OCI-LY1 (cell line): Measurements from ENCODE around the gene MACF1.

Source experiments
- H2AFZ ChIP-seq: fragments of 200-600 bp; sonication (generic), shearing (Covaris generic); 2 replicates; pipeline ENCODE4 v1.6.0; 2014; ENCODE audit warnings: antibody characterized with exemption, mild to moderate bottlenecking, low read length
- H3F3A ChIP-seq: fragments of 200-600 bp; sonication (generic), shearing (Covaris generic); 2 replicates; pipeline ENCODE4 v1.6.0; 2014; ENCODE audit warnings: mild to moderate bottlenecking, antibody characterized with exemption, low read length, moderate library complexity; ENCODE audit not compliant: insufficient read depth
- H3K27ac ChIP-seq: fragments of 200-600 bp; sonication (generic); 2 replicates; pipeline ENCODE4 v1.5.1; 2014; ENCODE audit warnings: low read length, mixed run types, mild to moderate bottlenecking, low read depth; ENCODE audit not compliant: poor library complexity, severe bottlenecking
- H3K27me3 ChIP-seq: fragments of 200-600 bp; sonication (generic); 2 replicates; pipeline ENCODE4 v1.6.0; 2014; ENCODE audit warnings: antibody characterized with exemption, mild to moderate bottlenecking, low read length, moderate library complexity; ENCODE audit not compliant: insufficient read depth
- H3K36me3 ChIP-seq: fragments of 200-600 bp; sonication (generic); 2 replicates; pipeline ENCODE4 v1.6.1; 2014; ENCODE audit warnings: mild to moderate bottlenecking, antibody characterized with exemption, low read length, moderate library complexity, mixed read lengths; ENCODE audit not compliant: insufficient read depth
- H3K4me1 ChIP-seq: fragments of 200-600 bp; sonication (generic); 2 replicates; pipeline ENCODE4 v1.5.1; 2014; ENCODE audit warnings: mild to moderate bottlenecking, low read length, moderate library complexity; ENCODE audit not compliant: insufficient read depth, severe bottlenecking
- H3K4me2 ChIP-seq: fragments of 200-600 bp; sonication (generic), shearing (Covaris generic); 2 replicates; pipeline ENCODE4 v1.6.1; 2014; ENCODE audit warnings: low read length
- H3K4me3 ChIP-seq: fragments of 200-600 bp; sonication (generic); 2 replicates; pipeline ENCODE4 v1.5.1; 2014; ENCODE audit warnings: low read length, low read depth, mild to moderate bottlenecking, mixed read lengths; ENCODE audit not compliant: poor library complexity, severe bottlenecking
- H3K79me2 ChIP-seq: fragments of 200-600 bp; shearing (Covaris generic); 2 replicates; pipeline ENCODE4 v1.6.1; 2016; ENCODE audit warnings: mixed run types, low read length, mixed read lengths; ENCODE audit not compliant: insufficient read depth
- H3K9ac ChIP-seq: fragments of 200-600 bp; sonication (generic), shearing (Covaris generic); 2 replicates; pipeline ENCODE4 v1.6.1; 2014; ENCODE audit warnings: mild to moderate bottlenecking, low read length, mixed read lengths
- H3K9me2 ChIP-seq: fragments of 200-600 bp; sonication (generic), shearing (Covaris generic); 2 replicates; pipeline ENCODE4 v1.6.1; 2014; ENCODE audit warnings: low read depth, mild to moderate bottlenecking, low read length, mixed read lengths
- H3K9me3 ChIP-seq: fragments of 200-600 bp; shearing (Covaris generic); 2 replicates; pipeline ENCODE4 v1.6.1; 2014; ENCODE audit warnings: low read length, mixed read lengths
- H4K20me1 ChIP-seq: fragments of 200-600 bp; sonication (generic), shearing (Covaris generic); 2 replicates; pipeline ENCODE4 v1.6.0; 2016; ENCODE audit warnings: mild to moderate bottlenecking, low read length; ENCODE audit not compliant: insufficient read depth
- EZH2 ChIP-seq: fragments of 200-600 bp; sonication (generic), shearing (Covaris generic); IDR thresholded peaks from 2 replicates; pipeline ENCODE4 v1.8.0; 2017; ENCODE audit warnings: borderline replicate concordance, mixed run types, mild to moderate bottlenecking, antibody characterized with exemption, low read length, moderate library complexity, mixed read lengths
- TF ChIP-seq, protein P1 (sequence below): fragments of 200-600 bp; sonication (generic), shearing (Covaris generic); IDR thresholded peaks from 2 replicates; pipeline ENCODE4 v1.5.1; 2017; ENCODE audit warnings: mild to moderate bottlenecking, antibody characterized with exemption, low read length, moderate library complexity, mixed read lengths

MACF1 gene

DNA sequence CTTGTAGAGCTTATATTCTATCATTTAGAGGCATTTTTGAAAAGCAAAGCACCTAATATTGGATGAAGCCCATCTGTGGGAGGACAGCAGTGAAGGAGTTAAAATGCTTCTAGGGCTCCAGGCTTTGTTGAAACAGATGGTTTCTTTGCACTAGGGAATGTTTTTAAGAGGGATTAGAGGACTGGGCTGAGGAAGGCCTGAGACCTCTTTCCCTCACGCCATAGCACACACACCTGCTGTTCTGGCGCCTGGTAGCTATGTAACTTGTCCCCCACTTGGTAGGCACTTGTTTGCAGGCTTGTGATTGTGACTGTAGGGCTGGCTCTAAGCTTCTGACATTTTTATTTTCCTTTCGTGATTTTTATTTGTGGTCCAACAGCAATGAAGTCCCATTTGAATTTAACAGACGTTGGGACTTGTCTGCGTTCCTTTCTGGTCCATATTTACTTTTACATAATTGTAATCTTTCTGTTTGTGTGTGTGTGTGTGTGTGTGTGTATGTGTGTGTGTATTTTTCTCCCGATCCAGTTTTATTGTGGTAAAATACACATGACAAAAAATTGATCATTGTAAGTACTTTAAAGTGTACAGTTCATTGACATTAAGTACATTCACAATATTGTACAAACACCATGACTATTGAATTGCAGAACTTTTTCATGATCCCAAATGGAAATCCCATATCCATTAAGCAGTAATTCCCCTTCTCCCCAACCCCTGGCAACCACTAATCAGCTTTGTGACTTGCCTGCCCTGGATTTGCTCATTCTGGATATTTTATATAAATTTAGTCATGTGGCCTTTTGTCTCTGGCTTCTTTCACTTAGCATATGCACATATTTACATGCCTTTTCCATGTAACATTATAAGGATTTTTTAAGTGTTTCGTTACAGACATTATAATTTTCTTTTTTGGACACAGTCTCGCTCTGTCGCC, 33.5 kb upstream of the MACF1 start:
- no peak overlapping the region for H3K27ac ChIP-seq
- H3K4me3 ChIP-seq: no peak overlapping the region

GRCh38 chr1:39173119-39173994, 31.1 kb upstream of the MACF1 start:
- Histone ChIP-seq H3K4me2 (no peak overlapping the region), H3K9me3 (no peaks in the 10 kb centered on the region), H3K9me2 (no peaks in the 10 kb centered on the region), H3K4me3 (no peak overlapping the region), H3K36me3 (no peaks in the 10 kb centered on the region), H3F3A (no peaks in the 10 kb centered on the region), H3K79me2 (no peaks in the 10 kb centered on the region), H3K9ac (no peak overlapping the region), H2AFZ (no peak overlapping the region), H3K27ac (no peak overlapping the region), H3K27me3 (no peaks in the 10 kb centered on the region), H3K4me1 (no peaks in the 10 kb centered on the region), H4K20me1 (no peaks in the 10 kb centered on the region)
- TF ChIP-seq, protein P1, sequence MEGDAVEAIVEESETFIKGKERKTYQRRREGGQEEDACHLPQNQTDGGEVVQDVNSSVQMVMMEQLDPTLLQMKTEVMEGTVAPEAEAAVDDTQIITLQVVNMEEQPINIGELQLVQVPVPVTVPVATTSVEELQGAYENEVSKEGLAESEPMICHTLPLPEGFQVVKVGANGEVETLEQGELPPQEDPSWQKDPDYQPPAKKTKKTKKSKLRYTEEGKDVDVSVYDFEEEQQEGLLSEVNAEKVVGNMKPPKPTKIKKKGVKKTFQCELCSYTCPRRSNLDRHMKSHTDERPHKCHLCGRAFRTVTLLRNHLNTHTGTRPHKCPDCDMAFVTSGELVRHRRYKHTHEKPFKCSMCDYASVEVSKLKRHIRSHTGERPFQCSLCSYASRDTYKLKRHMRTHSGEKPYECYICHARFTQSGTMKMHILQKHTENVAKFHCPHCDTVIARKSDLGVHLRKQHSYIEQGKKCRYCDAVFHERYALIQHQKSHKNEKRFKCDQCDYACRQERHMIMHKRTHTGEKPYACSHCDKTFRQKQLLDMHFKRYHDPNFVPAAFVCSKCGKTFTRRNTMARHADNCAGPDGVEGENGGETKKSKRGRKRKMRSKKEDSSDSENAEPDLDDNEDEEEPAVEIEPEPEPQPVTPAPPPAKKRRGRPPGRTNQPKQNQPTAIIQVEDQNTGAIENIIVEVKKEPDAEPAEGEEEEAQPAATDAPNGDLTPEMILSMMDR: no peak

More for the DNA sequence above, 33.5 kb upstream of the MACF1 start:
- Histone ChIP-seq H3K79me2 (no peaks in the 10 kb centered on the region), H3K9me2 (no peaks in the 10 kb centered on the region), H3K9me3 (no peaks in the 10 kb centered on the region), H3K9ac (no peak overlapping the region), H3F3A (no peaks in the 10 kb centered on the region), H4K20me1 (no peaks in the 10 kb centered on the region), H2AFZ (no peak overlapping the region), H3K4me2 (no peak overlapping the region), H3K36me3 (no peaks in the 10 kb centered on the region), H3K27me3 (no peaks in the 10 kb centered on the region), H3K4me1 (no peaks in the 10 kb centered on the region)
- TF ChIP-seq, protein P1: no peak
- no peak for TF ChIP-seq EZH2

- no peak overlapping the region for H3K4me3 ChIP-seq
- no peak for TF ChIP-seq EZH2
- TF ChIP-seq, protein P1: no peak
- H3K9me2 ChIP-seq: no peaks in the 10 kb centered on the region
- no peak overlapping the region for H3K4me2 ChIP-seq
- no peaks in the 10 kb centered on the region for H3K4me1 ChIP-seq
- H3K36me3 ChIP-seq: no peaks in the 10 kb centered on the region
- no peaks in the 10 kb centered on the region for H3F3A ChIP-seq
- no peak overlapping the region for H3K9ac ChIP-seq
- H3K9me3 ChIP-seq: no peaks in the 10 kb centered on the region
- H3K27me3 ChIP-seq: no peaks in the 10 kb centered on the region
- no peaks in the 10 kb centered on the region for H3K79me2 ChIP-seq
- H3K27ac ChIP-seq: no peak overlapping the region
- no peak overlapping the region for H2AFZ ChIP-seq
- H4K20me1 ChIP-seq: no peaks in the 10 kb centered on the region
Observed at GRCh38 chr1:39173995-39174380, 30.5 kb upstream of the MACF1 start.
